Activated CD4-positive, alpha-beta T cell treated with anti-CD3 and anti-CD28 coated beads, Interleukin-2, amount 50 U/mL, for 4 hours (primary cell): Measurements from ENCODE around the gene SLC38A5.
"Not testable (repeated sequence)": the region's sequence is repeated elsewhere in the genome, so short reads cannot be mapped to it uniquely, and the experiment has no call there.

Source experiments
- DNase-seq, 2 experiments: peaks; one replicate each; pipeline ENCODE4 v3.0.0-alpha.2; 2020

The SLC38A5 gene

GRCh38 chrX:48470110-48470832 lies at the start of gene SLC38A5:
TSS of gene SLC38A5 (minus strand) at chrX:48470260. CDS start at chrX:48467924, 2,336 bp downstream.
- DNase-seq, result no peak

GRCh38 chrX:48519481-48519880 lies 49.4 kb upstream of the SLC38A5 start:
- DNase-seq, result not testable (repeated sequence)

DNA sequence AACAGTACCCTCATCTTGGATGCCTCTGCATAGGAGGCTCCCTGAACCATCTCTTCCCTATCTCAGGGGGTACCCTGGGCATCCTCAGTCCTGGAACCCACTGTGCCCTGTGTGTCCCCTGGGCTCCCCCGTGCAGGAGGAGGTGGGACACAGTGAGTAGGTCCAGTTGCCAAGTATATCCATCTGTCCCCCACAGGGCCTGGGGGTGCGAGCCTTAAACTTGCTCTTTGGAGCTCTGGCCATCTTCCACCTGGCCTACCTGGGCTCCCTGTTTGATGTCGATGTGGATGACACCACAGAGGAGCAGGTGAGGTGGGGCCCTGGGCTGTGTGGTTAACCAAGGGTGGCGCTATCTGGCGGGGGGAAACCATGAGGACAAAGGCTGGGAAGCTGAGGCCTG lies 46.9 kb upstream of the SLC38A5 start:
- DNase-seq, result no peak

DNA sequence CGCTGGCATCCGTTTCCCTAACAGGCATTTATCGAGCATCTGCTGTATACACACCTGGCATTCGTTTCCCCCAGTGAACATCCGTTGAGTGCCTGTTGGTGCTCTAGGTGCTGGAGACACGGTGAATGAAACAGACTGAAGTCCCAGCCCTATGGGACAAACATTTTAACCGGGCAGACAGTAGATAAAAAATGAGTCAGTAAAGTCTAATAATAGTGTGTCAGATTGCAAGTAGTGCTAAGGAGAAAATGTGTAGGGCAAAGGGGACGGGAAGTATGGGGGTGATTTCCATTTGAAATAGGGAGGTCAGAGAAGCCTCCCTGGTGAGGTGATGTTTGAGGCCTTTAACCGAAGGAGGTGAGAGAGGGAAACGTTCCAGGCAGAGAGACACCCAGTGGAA lies 46.2 kb upstream of the SLC38A5 start:
- no peak for DNase-seq

- no peak for DNase-seq
These were observed 45.8 kb upstream of the SLC38A5 start for GRCh38 chrX:48515842-48516241.

GRCh38 chrX:48514868-48515460 lies 44.9 kb upstream of the SLC38A5 start:
- no peak for DNase-seq

DNA sequence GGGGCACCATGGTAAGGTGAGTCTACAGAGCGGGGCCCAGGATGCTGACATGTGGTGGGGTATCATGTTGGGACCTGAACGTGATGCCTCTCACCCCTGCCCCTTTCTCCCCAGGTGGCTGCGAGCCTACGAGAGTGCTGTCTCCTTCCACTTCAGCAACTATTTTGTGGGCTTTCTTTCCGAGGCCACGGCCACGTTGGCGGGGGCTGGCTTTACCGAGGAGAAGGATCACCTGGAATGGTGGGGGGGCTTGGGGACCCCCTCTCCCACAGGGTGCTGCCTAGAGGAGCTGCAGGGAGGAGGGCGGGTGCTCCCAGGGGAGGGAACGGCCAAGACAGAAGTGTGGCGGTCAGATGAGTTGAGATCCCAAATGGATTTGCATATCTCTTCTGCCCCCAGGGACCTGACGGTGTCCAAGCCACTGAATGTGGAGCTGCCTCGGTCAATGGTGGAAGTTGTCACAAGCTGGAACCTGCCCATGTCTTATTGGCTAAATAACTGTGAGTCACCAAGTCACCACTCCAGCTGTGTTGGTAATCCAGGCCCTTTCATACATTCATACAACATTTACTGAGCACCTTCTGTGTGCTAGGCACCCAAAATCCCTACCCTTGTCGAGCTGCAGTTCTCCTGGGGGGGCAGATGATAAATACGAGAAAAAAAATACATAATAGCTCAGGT lies 44.2 kb upstream of the SLC38A5 start:
- DNase-seq, result no peak

- DNase-seq, result no peak
These were observed 43.6 kb upstream of the SLC38A5 start for GRCh38 chrX:48513670-48514069.

DNA sequence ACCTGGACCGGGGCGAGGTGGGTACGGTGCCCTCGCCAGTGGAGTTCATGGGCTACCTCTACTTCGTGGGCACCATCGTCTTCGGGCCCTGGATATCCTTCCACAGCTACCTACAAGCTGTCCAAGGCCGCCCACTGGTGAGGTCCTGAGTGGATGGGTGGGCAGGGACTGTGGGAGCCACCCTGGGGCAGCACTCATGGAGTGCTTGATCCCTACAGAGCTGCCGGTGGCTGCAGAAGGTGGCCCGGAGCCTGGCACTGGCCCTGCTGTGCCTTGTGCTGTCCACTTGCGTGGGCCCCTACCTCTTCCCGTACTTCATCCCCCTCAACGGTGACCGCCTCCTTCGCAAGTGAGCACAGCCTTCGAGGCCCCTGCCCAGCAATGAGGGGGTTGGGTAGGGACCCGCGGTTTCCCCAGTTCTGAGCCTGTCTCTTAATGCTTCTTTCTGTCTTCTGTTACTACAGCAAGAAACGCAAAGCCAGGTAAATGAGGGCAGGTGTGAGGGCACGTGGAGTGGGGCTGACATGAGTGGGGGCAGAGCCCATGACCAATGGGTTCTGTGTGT lies 42.4 kb upstream of the SLC38A5 start:
- DNase-seq, result no peak

- no peak for DNase-seq
These were observed 41.5 kb upstream of the SLC38A5 start for GRCh38 chrX:48511560-48511959.

DNA sequence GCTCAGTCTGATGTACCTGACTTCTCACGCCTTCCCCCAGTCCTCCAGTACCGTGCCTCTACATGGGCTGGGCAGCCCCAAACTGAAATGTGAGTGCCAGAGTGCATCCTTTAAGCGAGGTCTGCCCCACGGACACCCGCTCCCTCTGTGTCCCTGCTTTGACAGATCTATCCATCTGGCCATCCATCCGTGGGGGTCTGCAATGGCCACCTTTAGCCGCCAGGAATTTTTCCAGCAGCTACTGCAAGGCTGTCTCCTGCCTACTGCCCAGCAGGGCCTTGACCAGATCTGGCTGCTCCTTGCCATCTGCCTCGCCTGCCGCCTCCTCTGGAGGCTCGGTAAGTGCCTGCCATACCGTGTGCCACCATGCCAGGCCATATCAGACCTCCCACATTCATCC lies 39.6 kb upstream of the SLC38A5 start:
- DNase-seq, result no peak

GRCh38 chrX:48509245-48509590 lies 39.2 kb upstream of the SLC38A5 start:
- no peak for DNase-seq

- peak; percentile 73 to 74 for DNase-seq
These were observed 38.6 kb upstream of the SLC38A5 start, which contains the start of gene PORCN for GRCh38 chrX:48508400-48509244. TSS of gene PORCN (plus strand) at chrX:48508992. CDS start at chrX:48509821, 829 bp downstream.

GRCh38 chrX:48507246-48507645 lies 37.2 kb upstream of the SLC38A5 start:
- no peak for DNase-seq

GRCh38 chrX:48505481-48505880 lies 35.4 kb upstream of the SLC38A5 start:
- DNase-seq, result no peak

GRCh38 chrX:48504261-48504660 lies 34.2 kb upstream of the SLC38A5 start:
- no peak for DNase-seq

DNA sequence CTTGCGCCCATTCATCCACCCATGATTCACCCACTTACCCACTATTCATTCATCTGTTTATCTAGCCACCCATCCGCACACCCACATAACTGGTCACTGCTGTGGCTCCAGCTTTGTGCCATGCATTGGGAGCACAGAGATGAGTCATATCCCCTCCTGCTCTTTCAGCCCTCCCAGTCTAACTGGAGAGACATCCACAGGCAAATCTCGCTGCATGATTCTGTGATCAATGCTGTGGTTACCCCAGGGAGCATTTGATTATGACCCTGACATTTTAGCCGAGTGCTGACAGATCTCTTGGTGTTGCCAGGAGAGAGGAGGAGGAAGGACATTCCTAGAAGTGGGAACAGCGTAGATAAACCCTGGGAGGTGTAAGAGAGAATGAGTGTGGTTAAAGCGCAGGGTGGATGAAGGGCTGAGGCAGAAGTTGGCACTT lies 28.3 kb upstream of the SLC38A5 start:
- no peak for DNase-seq

- no peak for DNase-seq
These were observed 27.8 kb upstream of the SLC38A5 start for GRCh38 chrX:48497871-48498270.

- no peak for DNase-seq
These were observed 26.6 kb upstream of the SLC38A5 start for GRCh38 chrX:48496660-48497059.

- DNase-seq, result no peak
These were observed 23.9 kb upstream of the SLC38A5 start for GRCh38 chrX:48493890-48494364.

GRCh38 chrX:48492293-48492910 lies 22.3 kb upstream of the SLC38A5 start:
- DNase-seq, result no peak

DNA sequence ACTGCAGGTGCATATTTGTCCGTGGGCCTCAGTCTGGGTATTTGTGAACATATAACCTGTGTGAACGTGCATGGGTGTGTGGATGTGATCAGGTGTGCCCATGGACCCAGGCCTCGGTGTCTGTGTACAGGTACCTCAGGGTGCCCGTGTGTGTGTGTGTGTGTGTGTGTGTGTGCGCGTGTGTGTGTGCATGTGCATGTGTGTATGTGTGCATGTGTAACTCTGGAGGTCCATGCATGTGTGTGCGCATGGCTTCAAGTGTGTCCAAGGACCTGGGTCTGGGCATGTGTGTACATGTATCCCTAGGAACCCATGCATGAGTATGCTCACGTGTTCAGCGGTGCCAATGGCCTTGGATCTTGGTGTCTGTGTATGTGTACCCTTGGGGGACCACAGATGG lies 21.7 kb upstream of the SLC38A5 start:
- no peak for DNase-seq
